ENCODE data around the gene IPCEF1. TPM values are rescaled to one million over a fixed set of nuclear protein-coding genes. Genes with fewer than 3 reads are reported as not detected.

IPCEF1 gene
- total RNA-seq, 2 donors from 2014 or later: 0.51 to 0.93 TPM

- no peaks in the 10 kb centered on the region for H3K9me3 ChIP-seq
- H3K27ac ChIP-seq: no peak overlapping the region
- H3K27me3 ChIP-seq: no peaks in the 10 kb centered on the region
- H3K36me3 ChIP-seq: no peaks in the 10 kb centered on the region
- TF ChIP-seq, protein P1, sequence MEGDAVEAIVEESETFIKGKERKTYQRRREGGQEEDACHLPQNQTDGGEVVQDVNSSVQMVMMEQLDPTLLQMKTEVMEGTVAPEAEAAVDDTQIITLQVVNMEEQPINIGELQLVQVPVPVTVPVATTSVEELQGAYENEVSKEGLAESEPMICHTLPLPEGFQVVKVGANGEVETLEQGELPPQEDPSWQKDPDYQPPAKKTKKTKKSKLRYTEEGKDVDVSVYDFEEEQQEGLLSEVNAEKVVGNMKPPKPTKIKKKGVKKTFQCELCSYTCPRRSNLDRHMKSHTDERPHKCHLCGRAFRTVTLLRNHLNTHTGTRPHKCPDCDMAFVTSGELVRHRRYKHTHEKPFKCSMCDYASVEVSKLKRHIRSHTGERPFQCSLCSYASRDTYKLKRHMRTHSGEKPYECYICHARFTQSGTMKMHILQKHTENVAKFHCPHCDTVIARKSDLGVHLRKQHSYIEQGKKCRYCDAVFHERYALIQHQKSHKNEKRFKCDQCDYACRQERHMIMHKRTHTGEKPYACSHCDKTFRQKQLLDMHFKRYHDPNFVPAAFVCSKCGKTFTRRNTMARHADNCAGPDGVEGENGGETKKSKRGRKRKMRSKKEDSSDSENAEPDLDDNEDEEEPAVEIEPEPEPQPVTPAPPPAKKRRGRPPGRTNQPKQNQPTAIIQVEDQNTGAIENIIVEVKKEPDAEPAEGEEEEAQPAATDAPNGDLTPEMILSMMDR (IDR thresholded peaks at IDR 0.05): no peak
- no peak overlapping the region for H3K4me3 ChIP-seq
- no peak for DNase-seq (ENCODE audit: low spot score)
- H3K4me1 ChIP-seq: peaks cover 0 to 17% of the 10 kb centered on the region in 2 donors
Observed at GRCh38 chr6:154159126-154159525, 197.5 kb downstream of the IPCEF1 start.

DNA sequence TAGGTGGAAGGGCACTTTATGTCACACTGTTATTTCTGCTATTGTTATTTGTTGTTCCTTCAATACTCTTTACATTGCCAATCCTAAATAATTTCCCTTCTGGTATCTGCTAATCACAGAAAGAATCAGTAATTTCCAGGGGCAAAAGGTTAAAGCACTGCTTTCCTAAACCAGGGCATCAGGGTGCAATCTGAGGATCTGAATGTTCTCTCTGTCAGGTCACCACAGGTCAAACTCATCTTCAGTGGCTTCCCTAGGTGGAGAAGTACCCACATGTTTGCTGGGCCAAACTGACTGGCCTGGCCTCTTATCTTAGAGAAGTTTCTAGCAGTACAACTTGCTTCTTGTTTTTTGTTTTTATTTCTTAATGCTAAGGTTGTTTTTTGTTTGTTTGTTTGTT, 198.9 kb downstream of the IPCEF1 start:
- no peaks in the 10 kb centered on the region for H3K36me3 ChIP-seq
- H3K27ac ChIP-seq: no peak overlapping the region
- H3K4me3 ChIP-seq: no peak overlapping the region
- H3K4me1 ChIP-seq: peaks cover 0 to 17% of the 10 kb centered on the region in 2 donors
- no peaks in the 10 kb centered on the region for H3K27me3 ChIP-seq
- DNase-seq (ENCODE audit: low spot score): no peak
- TF ChIP-seq, protein P1 (IDR thresholded peaks at IDR 0.05): no peak
- no peaks in the 10 kb centered on the region for H3K9me3 ChIP-seq

GRCh38 chr6:154157082-154157481, 199.5 kb downstream of the IPCEF1 start:
- Histone ChIP-seq H3K4me1 (peaks cover 0 to 17% of the 10 kb centered on the region in 2 donors), H3K4me3 (no peak overlapping the region), H3K27ac (no peak overlapping the region), H3K9me3 (no peaks in the 10 kb centered on the region), H3K36me3 (no peaks in the 10 kb centered on the region), H3K27me3 (no peaks in the 10 kb centered on the region)
- TF ChIP-seq, protein P1 (IDR thresholded peaks at IDR 0.05): no peak
- DNase-seq (ENCODE audit: low spot score): no peak

- Histone ChIP-seq H3K27me3 (no peaks in the 10 kb centered on the region), H3K9me3 (no peaks in the 10 kb centered on the region), H3K4me1 (peaks cover 0 to 17% of the 10 kb centered on the region in 2 donors), H3K4me3 (no peak overlapping the region), H3K36me3 (no peaks in the 10 kb centered on the region), H3K27ac (no peak overlapping the region)
- DNase-seq (ENCODE audit: low spot score): no peak
- TF ChIP-seq, protein P1 (IDR thresholded peaks at IDR 0.05): peak; percentile 19 to 63
Observed at GRCh38 chr6:154156135-154156896, 200.3 kb downstream of the IPCEF1 start.

GRCh38 chr6:154154389-154154967, 202.1 kb downstream of the IPCEF1 start:
- Histone ChIP-seq H3K4me3 (no peak overlapping the region), H3K9me3 (no peaks in the 10 kb centered on the region), H3K36me3 (no peaks in the 10 kb centered on the region), H3K27ac (no peak overlapping the region), H3K27me3 (no peaks in the 10 kb centered on the region), H3K4me1 (peaks cover 0 to 17% of the 10 kb centered on the region in 2 donors)
- DNase-seq (ENCODE audit: low spot score): peak; percentile 72
- TF ChIP-seq, protein P1 (IDR thresholded peaks at IDR 0.05): peak; percentile 69 to 86

Measured in right atrium auricular region (tissue), 2 donors.